Measurements from ENCODE around the gene USP14.

- no peak for TF ChIP-seq EZH2phosphoT487 (IDR thresholded peaks at IDR 0.05; ENCODE audit: insufficient read depth, low read depth)
- TF ChIP-seq EZH2 (IDR thresholded peaks at IDR 0.05; ENCODE audit: insufficient read depth, poor library complexity, severe bottlenecking): no peak
Observed at GRCh38 chr18:255171-255570, 96.8 kb downstream of the USP14 start.

All from GM23248 (cell line).